ENCODE data around the gene IL17RC.

- TF ChIP-seq YY1 (IDR thresholded peaks at IDR 0.05; ENCODE audit: insufficient read depth, insufficient read length) (no peak), SUZ12 (IDR thresholded peaks at IDR 0.05; ENCODE audit: extremely low read depth, insufficient read depth, insufficient read length) (no peak)
Measured at GRCh38 chr3:9942934-9943690, 26.2 kb downstream of the IL17RC start.
